Thoracic aorta (tissue), 2 donors: Measurements from ENCODE around the gene ATP6V0C. TPM values are rescaled to one million over a fixed set of nuclear protein-coding genes. Genes with fewer than 3 reads are reported as not detected.

Experiments
- ATAC-seq: fragments of 150-250 bp; one replicate; pipeline ENCODE4 v1.8.0; 2017; ENCODE audit warnings: low read depth; ENCODE audit not compliant: insufficient number of reproducible peaks, low FRiP score
- DNase-seq: peaks from one replicate; pipeline ENCODE4 v3.0.0-alpha.2; 2020; ENCODE audit warnings: low spot score
- H3K27ac ChIP-seq, 2 donors: fragments of 200-600 bp; sonication (generic); 1 replicate in 1 of 2; 2 replicates in 1 of 2; pipeline ENCODE4 v1.5.1; 2016; ENCODE audit warnings: mild to moderate bottlenecking in 2 of 2, moderate library complexity in 2 of 2
- H3K27me3 ChIP-seq: fragments of 200-600 bp; sonication (generic); replicated peaks from 2 replicates; pipeline ENCODE4 v1.6.0; 2016; ENCODE audit warnings: mild to moderate bottlenecking; ENCODE audit not compliant: insufficient read depth
- H3K36me3 ChIP-seq: fragments of 200-600 bp; sonication (generic); one replicate; pipeline ENCODE4 v1.5.1; 2016
- H3K4me1 ChIP-seq, 2 donors: fragments of 200-600 bp; sonication (generic); 1 replicate in 1 of 2; 2 replicates in 1 of 2; pipeline versions ENCODE4 v1.5.1 to v1.6.0; 2016; ENCODE audit warnings: low read depth in 2 of 2, mild to moderate bottlenecking in 1 of 2; ENCODE audit not compliant: control insufficient read depth in 1 of 2
- H3K4me3 ChIP-seq: fragments of 200-600 bp; sonication (generic); 2 replicates; pipeline ENCODE4 v1.5.1; 2016; ENCODE audit warnings: mild to moderate bottlenecking
- H3K9me3 ChIP-seq: fragments of 200-600 bp; sonication (generic); 2 replicates; pipeline ENCODE4 v1.5.1; 2016
- total RNA-seq, 2 donors: library from RNA; depleted of rRNA; stranded (reverse); fragments of >200 nt; gene quantifications; one replicate each; pipeline versions ENCODE4 v1.1.0 to v1.2.3, GENCODE V29; 2016
- TF ChIP-seq, protein P1 (sequence below): fragments of 200-600 bp; sonication (generic); IDR thresholded peaks from one replicate; pipeline ENCODE4 v1.5.1; 2019; ENCODE audit warnings: antibody characterized with exemption

Gene ATP6V0C
- total RNA-seq, 2 donors from 2014 or later, result 42.5 to 51.3 TPM

DNA sequence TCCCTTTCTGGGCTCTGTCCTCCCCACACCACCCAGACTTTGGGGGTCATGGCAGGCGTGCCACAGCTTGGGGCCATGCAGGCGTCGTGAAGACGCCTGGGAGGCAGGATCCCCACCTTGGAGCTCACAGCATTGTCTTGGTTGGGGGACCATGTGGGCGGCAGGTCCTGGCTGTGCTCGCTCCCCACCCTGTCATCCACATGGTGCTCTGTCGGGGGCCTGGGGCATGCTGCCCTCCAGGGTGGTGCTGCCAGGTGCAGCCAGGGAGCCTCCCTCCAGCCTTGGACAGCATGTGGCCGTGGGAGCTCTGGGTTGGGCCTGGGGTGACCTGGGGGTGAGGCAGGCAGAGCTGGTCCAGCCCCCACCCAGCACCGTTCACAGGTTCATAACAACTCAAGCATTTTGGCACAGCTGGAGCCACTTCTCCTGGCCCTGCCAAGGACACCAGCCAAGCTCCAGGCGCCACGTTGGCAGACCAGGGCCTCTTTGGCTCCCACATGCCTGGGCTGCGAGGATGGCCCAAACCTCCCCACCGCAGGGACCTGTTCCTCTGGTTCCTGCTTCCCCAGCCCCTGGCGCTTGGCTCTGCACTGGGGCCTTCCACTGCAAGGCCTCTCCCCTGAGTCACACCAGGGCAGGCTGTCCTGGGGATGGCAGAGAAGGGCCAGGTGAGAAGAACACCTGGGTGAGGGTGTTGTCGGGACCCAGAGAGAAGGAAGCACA is 15.1 kb upstream of the ATP6V0C start:
- Histone ChIP-seq H3K36me3 (no peaks in the 10 kb centered on the region), H3K27me3 (no peaks in the 10 kb centered on the region), H3K9me3 (no peaks in the 10 kb centered on the region), H3K4me1 (peaks cover 29 to 48% of the 10 kb centered on the region in 2 donors), H3K27ac (peak overlapping the region in 1 of 2 donors; percentile 43), H3K4me3 (no peak overlapping the region)
- TF ChIP-seq, protein P1, sequence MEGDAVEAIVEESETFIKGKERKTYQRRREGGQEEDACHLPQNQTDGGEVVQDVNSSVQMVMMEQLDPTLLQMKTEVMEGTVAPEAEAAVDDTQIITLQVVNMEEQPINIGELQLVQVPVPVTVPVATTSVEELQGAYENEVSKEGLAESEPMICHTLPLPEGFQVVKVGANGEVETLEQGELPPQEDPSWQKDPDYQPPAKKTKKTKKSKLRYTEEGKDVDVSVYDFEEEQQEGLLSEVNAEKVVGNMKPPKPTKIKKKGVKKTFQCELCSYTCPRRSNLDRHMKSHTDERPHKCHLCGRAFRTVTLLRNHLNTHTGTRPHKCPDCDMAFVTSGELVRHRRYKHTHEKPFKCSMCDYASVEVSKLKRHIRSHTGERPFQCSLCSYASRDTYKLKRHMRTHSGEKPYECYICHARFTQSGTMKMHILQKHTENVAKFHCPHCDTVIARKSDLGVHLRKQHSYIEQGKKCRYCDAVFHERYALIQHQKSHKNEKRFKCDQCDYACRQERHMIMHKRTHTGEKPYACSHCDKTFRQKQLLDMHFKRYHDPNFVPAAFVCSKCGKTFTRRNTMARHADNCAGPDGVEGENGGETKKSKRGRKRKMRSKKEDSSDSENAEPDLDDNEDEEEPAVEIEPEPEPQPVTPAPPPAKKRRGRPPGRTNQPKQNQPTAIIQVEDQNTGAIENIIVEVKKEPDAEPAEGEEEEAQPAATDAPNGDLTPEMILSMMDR, result no peak
- ATAC-seq, result no peak
- no peak for DNase-seq

DNA sequence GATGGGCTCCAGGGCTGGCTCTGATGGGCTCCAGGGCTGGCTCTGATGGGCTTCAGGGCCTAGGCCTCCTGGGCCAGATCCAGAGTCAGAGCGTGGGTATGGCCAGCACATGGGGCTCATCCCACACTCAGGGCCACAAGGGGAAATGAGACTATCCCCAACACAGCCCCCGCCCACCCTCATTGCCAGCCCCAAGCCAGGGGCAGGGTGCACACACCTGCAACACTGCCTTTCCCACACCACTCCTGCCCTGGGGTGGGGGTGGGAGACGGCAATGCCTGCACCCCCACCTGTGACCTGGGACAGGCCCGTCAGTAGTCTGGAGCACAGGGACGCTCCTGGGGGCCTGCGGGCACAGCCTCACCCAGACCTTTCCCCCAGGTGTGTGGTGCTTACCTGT is 14.3 kb upstream of the ATP6V0C start:
- Histone ChIP-seq H3K36me3 (no peaks in the 10 kb centered on the region), H3K27me3 (no peaks in the 10 kb centered on the region), H3K9me3 (no peaks in the 10 kb centered on the region), H3K4me3 (no peak overlapping the region), H3K4me1 (peaks cover 29 to 45% of the 10 kb centered on the region in 2 donors), H3K27ac (peak overlapping the region in 1 of 2 donors; percentile 43)
- TF ChIP-seq, protein P1, result no peak
- ATAC-seq (no peak), DNase-seq (no peak)

DNA sequence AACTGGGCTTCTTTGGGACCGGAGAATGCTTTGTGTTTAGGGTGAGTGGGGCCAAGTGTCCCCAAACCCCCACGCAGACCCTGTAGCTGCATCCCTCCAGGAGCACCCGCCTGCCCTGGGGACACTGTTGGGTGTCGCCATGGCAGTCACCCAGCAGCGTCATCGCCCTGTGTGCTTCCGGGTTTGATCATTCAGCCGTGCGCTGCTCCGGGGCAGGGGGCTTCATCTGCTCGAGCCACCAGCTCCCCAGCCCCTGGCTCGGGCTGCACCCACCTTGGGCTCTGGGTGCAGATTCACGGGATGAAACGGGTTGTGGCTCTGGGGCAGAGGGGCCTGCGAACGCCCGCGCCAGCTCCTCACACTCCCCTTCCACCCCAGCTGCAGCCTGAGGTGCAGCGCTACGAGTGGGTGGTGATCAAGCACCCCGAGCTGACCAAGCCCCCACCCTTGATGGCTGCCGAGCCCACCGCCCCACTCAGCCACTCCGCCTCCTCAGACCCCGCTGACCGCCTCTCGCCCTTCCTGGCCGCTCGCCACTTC is 13.8 kb upstream of the ATP6V0C start:
- Histone ChIP-seq H3K4me3 (no peak overlapping the region), H3K36me3 (no peaks in the 10 kb centered on the region), H3K9me3 (no peaks in the 10 kb centered on the region), H3K27ac (no peak overlapping the region), H3K4me1 (peaks cover 29 to 45% of the 10 kb centered on the region in 2 donors), H3K27me3 (no peaks in the 10 kb centered on the region)
- no peak for ATAC-seq
- TF ChIP-seq, protein P1, result no peak
- no peak for DNase-seq

DNA sequence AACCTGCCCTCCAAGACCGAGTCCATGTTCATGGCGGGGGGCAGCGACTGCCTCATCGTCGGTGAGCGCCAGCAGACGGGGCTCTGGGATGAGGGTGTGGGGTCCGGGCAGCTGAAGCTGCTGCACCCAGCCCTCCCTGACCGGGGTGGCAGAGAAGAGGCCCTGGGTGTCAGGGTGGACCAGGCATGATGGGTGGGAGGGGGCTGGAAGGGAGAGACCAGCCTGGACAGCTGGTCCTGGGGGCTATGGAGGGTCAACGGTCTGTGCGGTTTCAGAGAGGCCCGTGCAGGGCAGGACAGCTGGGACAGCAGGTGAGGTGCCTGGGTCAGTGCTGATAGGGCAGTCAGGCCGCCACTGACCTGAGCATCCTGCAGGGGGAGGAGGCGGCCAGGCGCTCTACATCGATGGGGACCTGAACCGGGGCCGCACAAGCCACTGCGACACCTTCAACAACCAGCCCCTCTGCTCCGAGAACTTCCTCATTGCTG is 13.3 kb upstream of the ATP6V0C start:
- no peak for ATAC-seq
- no peak overlapping the region for H3K27ac ChIP-seq

More for the DNA sequence above, 13.3 kb upstream of the ATP6V0C start:
- no peaks in the 10 kb centered on the region for H3K27me3 ChIP-seq
- no peaks in the 10 kb centered on the region for H3K9me3 ChIP-seq
- no peak overlapping the region for H3K4me3 ChIP-seq
- TF ChIP-seq, protein P1, result no peak
- peaks cover 29 to 45% of the 10 kb centered on the region in 2 donors for H3K4me1 ChIP-seq
- DNase-seq, result no peak
- no peaks in the 10 kb centered on the region for H3K36me3 ChIP-seq
